ENCODE results near the gene EHBP1L1. TPM values are rescaled to one million over a fixed set of nuclear protein-coding genes. Genes with fewer than 3 reads are reported as not detected.

Gene EHBP1L1
- total and polyA plus RNA-seq, 2 of the 13 experiments (the other 11 are each of a cell fraction or from before 2014, with no cell fraction given): 8.3 to 10.6 TPM

GRCh38 chr11:65581928-65582327 is 6.1 kb downstream of the EHBP1L1 start (continued):
- TF ChIP-seq ZMAT3 (CRISPR knock-in tag; conservative IDR thresholded peaks at IDR 0.05) (no peak), ZNF382 (CRISPR knock-in tag; IDR thresholded peaks at IDR 0.05; ENCODE audit: borderline replicate concordance) (no peak), ZNF326 (CRISPR knock-in tag; IDR thresholded peaks at IDR 0.05; ENCODE audit: borderline replicate concordance) (no peak), GATAD2A (CRISPR knock-in tag; IDR thresholded peaks at IDR 0.05) (no peak), ZNF552 (CRISPR knock-in tag; IDR thresholded peaks at IDR 0.05; ENCODE audit: borderline replicate concordance) (no peak), ESRRA (CRISPR knock-in tag; IDR thresholded peaks at IDR 0.05; ENCODE audit: low read depth) (no peak)

GRCh38 chr11:65583589-65583988 is 7.7 kb downstream of the EHBP1L1 start:
- 71% methylated on average over 3 of the region's 10 CpGs for WGBS (ENCODE audit: low lambda C conversion rate)
- DNase-seq (ENCODE audit: low spot score) (no peak), FAIRE-seq (no peak), ATAC-seq (no peak)
- in situ Hi-C loops (cut with HindIII; ENCODE audit: extremely low pct_ligation_motif_present, low pct_unique_long_range_greater_than_20kb): no loop called here
- Histone ChIP-seq H3K27me3 (ENCODE audit: control insufficient read depth in 1 of 2, insufficient read depth in 2 of 2, low read length in 2 of 2) (no peaks in the 10 kb centered on the region), H3K27ac (ENCODE audit: extremely low read length, insufficient read depth, low read length) (no peak overlapping the region), H3K9me3 (ENCODE audit: low read length) (no peaks in the 10 kb centered on the region), H4K20me1 (ENCODE audit: insufficient read depth, low read length) (no peaks in the 10 kb centered on the region), H3K79me2 (ENCODE audit: insufficient read depth, low read length) (no peaks in the 10 kb centered on the region), H3K4me1 (ENCODE audit: insufficient read depth, low read length) (peaks cover 24% of the 10 kb centered on the region), H2AFZ (ENCODE audit: low read length) (no peak overlapping the region), H3K4me3 (replicated peaks in 1 of 3; ENCODE audit: insufficient read depth in 1 of 3, low read depth in 2 of 3, low read length in 3 of 3) (no peak overlapping the region), H3K4me2 (ENCODE audit: low read depth, low read length) (no peak overlapping the region), H3K9ac (ENCODE audit: insufficient read depth, low read depth, low read length) (no peak overlapping the region), H3K36me3 (replicated peaks in 1 of 2; ENCODE audit: control insufficient read depth in 1 of 2, insufficient read depth in 2 of 2, low read length in 2 of 2) (0 out of 5 replicates have a peak, but pooled peaks cover 0 to 4% of the 10 kb centered on the region in 2 experiments)
- intact Hi-C loops (cut with micrococcal nuclease; ENCODE audit: unreplicated experiment): no loop called here
- BruUV-seq (replicated peaks): no TSS peak
- ChIA-PET POLR2A (no interaction called here), CTCF (ENCODE audit: low intra/inter-chr PET ratio, low total read pairs) (no interaction called here)
- TF ChIP-seq ZNF256 (CRISPR knock-in tag; conservative IDR thresholded peaks at IDR 0.05): no peak
- TF ChIP-seq DNMT3B (CRISPR knock-in tag; conservative IDR thresholded peaks at IDR 0.05): no peak
- no peak for TF ChIP-seq RFXAP (CRISPR knock-in tag; IDR thresholded peaks at IDR 0.05; ENCODE audit: borderline replicate concordance)
- no peak for TF ChIP-seq SRSF9 (IDR thresholded peaks at IDR 0.05; ENCODE audit: borderline replicate concordance, insufficient read depth, low read depth, low read length, poor library complexity, severe bottlenecking)
- TF ChIP-seq CHD4 (IDR thresholded peaks at IDR 0.05; ENCODE audit: borderline replicate concordance, low read length): no peak
- TF ChIP-seq RARA (CRISPR knock-in tag; IDR thresholded peaks at IDR 0.05): no peak
- no peak for TF ChIP-seq ZNF354B (CRISPR knock-in tag; IDR thresholded peaks at IDR 0.05)
- TF ChIP-seq MEIS2 (CRISPR knock-in tag; IDR thresholded peaks at IDR 0.05): no peak
- no peak for TF ChIP-seq SNAPC4 (CRISPR knock-in tag; IDR thresholded peaks at IDR 0.05)
- TF ChIP-seq ZNF337 (CRISPR knock-in tag; IDR thresholded peaks at IDR 0.05; ENCODE audit: borderline replicate concordance, low read depth): no peak
- TF ChIP-seq ZFP82 (CRISPR knock-in tag; IDR thresholded peaks at IDR 0.05; ENCODE audit: borderline replicate concordance): no peak
- no peak for TF ChIP-seq ZNF782 (CRISPR knock-in tag; IDR thresholded peaks at IDR 0.05; ENCODE audit: borderline replicate concordance)

Data from HepG2 (cell line).